HL-60 (cell line): ENCODE measurements around the gene CCDC198.

Source experiments
- DNase-seq, 2 experiments: peaks; one replicate each; pipeline ENCODE4 v3.0.0-alpha.2; 2010 to 2020; ENCODE audit warnings: low read depth in 1 of 2, low spot score in 1 of 2
- H3K27ac ChIP-seq: fragments of 250-450 bp; sonication (Bioruptor Pico); replicated peaks from 2 replicates; pipeline ENCODE4 v1.5.1; 2020; ENCODE audit warnings: mild to moderate bottlenecking, moderate library complexity
- H3K27me3 ChIP-seq: fragments of 250-450 bp; sonication (Bioruptor Pico); 2 replicates; pipeline ENCODE4 v1.5.1; 2021; ENCODE audit warnings: mild to moderate bottlenecking, moderate library complexity; ENCODE audit not compliant: insufficient read depth, poor library complexity, severe bottlenecking
- H3K4me3 ChIP-seq: replicated peaks from 2 replicates; pipeline ENCODE4 v1.5.1; 2011; ENCODE audit warnings: mild to moderate bottlenecking, control low read depth, low read length; ENCODE audit not compliant: insufficient read depth
- CTCF ChIP-seq: IDR thresholded peaks from one replicate; pipeline ENCODE4 v1.5.1; 2011; ENCODE audit warnings: low read length, control low read depth, inconsistent platforms; ENCODE audit not compliant: insufficient read depth
- GABPA ChIP-seq: IDR thresholded peaks from 2 replicates; pipeline ENCODE4 v1.6.1; 2012; ENCODE audit warnings: low read depth
- POLR2AphosphoS5 ChIP-seq: IDR thresholded peaks from 2 replicates; pipeline ENCODE4 v1.6.1; 2012; ENCODE audit warnings: low read depth
- REST ChIP-seq: IDR thresholded peaks from 2 replicates; pipeline ENCODE4 v1.6.1; 2012; ENCODE audit warnings: low read depth; ENCODE audit not compliant: insufficient replicate concordance
- SPI1 ChIP-seq: IDR thresholded peaks from 2 replicates; pipeline ENCODE4 v1.6.1; 2012; ENCODE audit warnings: low read depth, mild to moderate bottlenecking, borderline replicate concordance

CCDC198 gene

GRCh38 chr14:57526942-57527341 lies 33.3 kb upstream of the CCDC198 start:
- DNase-seq: no peak
- Histone ChIP-seq H3K4me3 (no peak overlapping the region), H3K27ac (no peak overlapping the region), H3K27me3 (no peaks in the 10 kb centered on the region)
- TF ChIP-seq POLR2AphosphoS5 (no peak), GABPA (no peak), CTCF (no peak), REST (no peak), SPI1 (no peak)

- no peak for TF ChIP-seq REST
- TF ChIP-seq POLR2AphosphoS5: no peak
- TF ChIP-seq GABPA: no peak
- TF ChIP-seq SPI1: no peak
- no peak for TF ChIP-seq CTCF
- Histone ChIP-seq H3K4me3 (no peak overlapping the region), H3K27me3 (no peaks in the 10 kb centered on the region), H3K27ac (no peak overlapping the region)
- no peak for DNase-seq
Observed at GRCh38 chr14:57519043-57519442, 25.4 kb upstream of the CCDC198 start.

GRCh38 chr14:57512220-57512619 lies 18.6 kb upstream of the CCDC198 start:
- DNase-seq: no peak
- peaks cover 2% of the 10 kb centered on the region for H3K27me3 ChIP-seq
- H3K4me3 ChIP-seq: no peak overlapping the region
- H3K27ac ChIP-seq: no peak overlapping the region
- no peak for TF ChIP-seq REST
- TF ChIP-seq CTCF: no peak
- TF ChIP-seq POLR2AphosphoS5: no peak
- TF ChIP-seq GABPA: no peak
- TF ChIP-seq SPI1: no peak
